CD14-positive monocyte (primary cell): Measurements from ENCODE around the gene ACAP3. TPM values are rescaled to one million over a fixed set of nuclear protein-coding genes. Genes with fewer than 3 reads are reported as not detected.

Experiments
- DNase-seq, 3 donors: peaks; one replicate each; pipeline ENCODE4 v3.0.0-alpha.2; 2011 to 2022
- H2AFZ ChIP-seq: 2 replicates; pipeline ENCODE4 v1.6.0; 2012; ENCODE audit warnings: mild to moderate bottlenecking, low read depth, low read length, inconsistent platforms; ENCODE audit not compliant: insufficient read depth, poor library complexity, severe bottlenecking
- H3K27ac ChIP-seq, 2 donors: 1 replicate in 1 of 2; 2 replicates in 1 of 2; pipeline ENCODE4 v1.5.1; 2012 to 2013; ENCODE audit warnings: low read length in 2 of 2, control low read depth in 1 of 2, inconsistent platforms in 1 of 2, low read depth in 1 of 2, mild to moderate bottlenecking in 1 of 2
- H3K27me3 ChIP-seq, 2 donors: one replicate each; pipeline versions ENCODE4 v1.6.0 to v1.6.1; 2011 to 2013; ENCODE audit warnings: low read length in 2 of 2; ENCODE audit not compliant: control insufficient read depth in 2 of 2, insufficient read depth in 2 of 2
- H3K36me3 ChIP-seq, 2 donors: replicated peaks in 1 of 2; 1 replicate in 1 of 2; 2 replicates in 1 of 2; pipeline versions ENCODE4 v1.5.1 to v1.6.1; 2012 to 2013; ENCODE audit warnings: low read length in 2 of 2, control low read depth in 1 of 2, inconsistent platforms in 1 of 2, mild to moderate bottlenecking in 1 of 2; ENCODE audit not compliant: insufficient read depth in 2 of 2, control insufficient read depth in 1 of 2
- H3K4me1 ChIP-seq, 2 donors: 1 replicate in 1 of 2; 2 replicates in 1 of 2; pipeline versions ENCODE4 v1.5.1 to v1.6.1; 2012 to 2013; ENCODE audit warnings: low read length in 2 of 2, control low read depth in 1 of 2, inconsistent platforms in 1 of 2, mild to moderate bottlenecking in 1 of 2, moderate library complexity in 1 of 2; ENCODE audit not compliant: insufficient read depth in 2 of 2, control insufficient read depth in 1 of 2
- H3K4me2 ChIP-seq: replicated peaks from 2 replicates; pipeline ENCODE3; 2012; ENCODE audit warnings: low read length, moderate library complexity, mild to moderate bottlenecking; ENCODE audit not compliant: poor library complexity, severe bottlenecking; ENCODE audit errors: extremely low read depth
- H3K4me3 ChIP-seq, 3 experiments: fragments of 200-600 bp in 1 of 3; sonication (generic) in 1 of 3; replicated peaks in 1 of 3; 1 replicate in 2 of 3; 2 replicates in 1 of 3; pipeline ENCODE4 v1.5.1; 2011 to 2013; ENCODE audit warnings: low read length in 3 of 3, mild to moderate bottlenecking in 3 of 3, control low read depth in 2 of 3, low read depth in 2 of 3, inconsistent platforms in 1 of 3, moderate library complexity in 1 of 3
- H3K79me2 ChIP-seq: 2 replicates; pipeline ENCODE4 v1.6.0; 2012; ENCODE audit warnings: mild to moderate bottlenecking, control low read depth, inconsistent platforms, low read length, moderate library complexity; ENCODE audit not compliant: insufficient read depth
- H3K9ac ChIP-seq: 2 replicates; pipeline ENCODE4 v1.6.0; 2017; ENCODE audit warnings: low read length, mild to moderate bottlenecking; ENCODE audit not compliant: insufficient read depth, poor library complexity, severe bottlenecking
- H3K9me3 ChIP-seq, 2 donors: replicated peaks in 1 of 2; 1 replicate in 1 of 2; 2 replicates in 1 of 2; pipeline versions ENCODE4 v1.5.1 to v1.6.1; 2012 to 2013; ENCODE audit warnings: low read length in 2 of 2, control low read depth in 1 of 2; ENCODE audit not compliant: control insufficient read depth in 1 of 2, insufficient read depth in 1 of 2
- H4K20me1 ChIP-seq: 2 replicates; pipeline ENCODE4 v1.6.0; 2012; ENCODE audit warnings: mild to moderate bottlenecking, low read length, control low read depth, moderate library complexity; ENCODE audit not compliant: insufficient read depth
- H3K27ac Mint-ChIP-seq, 7 donors: one replicate each; pipeline ENCODE4 v1.8.0; 2020; ENCODE audit warnings: mild to moderate bottlenecking in 7 of 7, mixed read lengths in 7 of 7, moderate library complexity in 6 of 7, inconsistent platforms in 2 of 7
- H3K27me3 Mint-ChIP-seq, 3 donors: one replicate each; pipeline ENCODE4 v1.8.0; 2021 to 2022; ENCODE audit warnings: low read depth in 3 of 3, mild to moderate bottlenecking in 3 of 3, mixed read lengths in 3 of 3, moderate library complexity in 3 of 3, inconsistent platforms in 1 of 3
- H3K36me3 Mint-ChIP-seq, 2 donors: one replicate each; pipeline ENCODE4 v1.8.0; 2020; ENCODE audit warnings: mixed read lengths in 2 of 2, inconsistent platforms in 1 of 2, mild to moderate bottlenecking in 1 of 2
- H3K4me1 Mint-ChIP-seq: one replicate; pipeline ENCODE4 v1.8.0; 2020; ENCODE audit warnings: mild to moderate bottlenecking, mixed read lengths
- H3K4me3 Mint-ChIP-seq, 2 donors: one replicate each; pipeline ENCODE4 v1.8.0; 2020; ENCODE audit warnings: mild to moderate bottlenecking in 2 of 2, mixed read lengths in 2 of 2, moderate library complexity in 1 of 2
- H3K9me3 Mint-ChIP-seq, 7 donors: one replicate each; pipeline ENCODE4 v1.8.0; 2020 to 2022; ENCODE audit warnings: mixed read lengths in 7 of 7, mild to moderate bottlenecking in 6 of 7, moderate library complexity in 6 of 7, inconsistent platforms in 2 of 7
- WGBS: methylation state at CpG from one replicate; pipeline ENCODE4 v1.1.5; 2013; ENCODE audit warnings: missing lambda C conversion rate; ENCODE audit not compliant: insufficient coverage; 5-methylcytosine and 5-hydroxymethylcytosine counted together
- intact Hi-C, 2 donors: fragments of 100-400 bp; cut with micrococcal nuclease; formaldehyde crosslinking; loops; one replicate each; pipeline versions ENCODE4 v1.15.0 to v1.15.1; 2023
- polyA plus RNA-seq, 3 donors: library from polyadenylated mRNA; depleted of rRNA in 1 of 3; unstranded in 2 of 3; stranded (reverse) in 1 of 3; fragments of 300-500 nt in 2 of 3; fragments of >200 nt in 1 of 3; fragmentation: Illumina TruSeq in 2 of 3; gene quantifications; 1 replicate in 2 of 3; 2 replicates in 1 of 3; pipeline ENCODE4 v1.2.3, GENCODE V29; 2012 to 2021
- TF ChIP-seq, protein P1 (sequence below): fragments of 200-600 bp; IDR thresholded peaks from one replicate; pipeline ENCODE4 v1.8.0; 2022; ENCODE audit warnings: antibody characterized with exemption, mild to moderate bottlenecking

ACAP3 gene
- polyA plus RNA-seq, 3 donors = 3.5 to 132 (median 4.0) TPM

DNA sequence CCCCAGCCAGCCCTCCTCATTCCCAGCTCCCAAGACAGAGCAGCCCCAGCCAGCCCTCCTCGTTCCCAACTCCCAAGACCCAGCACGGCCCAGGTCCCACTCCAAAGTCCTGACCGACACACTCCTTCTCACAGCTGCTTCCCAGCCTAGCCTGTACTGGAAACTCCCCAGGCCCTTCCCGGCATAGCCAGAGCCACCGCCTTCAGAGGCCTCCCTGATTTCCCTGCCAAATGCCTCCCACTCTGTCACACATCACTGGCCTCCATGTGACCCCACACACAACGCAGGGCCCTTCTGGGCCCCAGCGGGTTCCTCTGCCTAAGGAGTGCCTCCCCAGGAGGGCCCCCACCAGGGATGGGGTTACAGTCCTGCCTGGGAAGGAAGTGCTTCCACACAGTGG, 36.9 kb downstream of the ACAP3 start:
- 97% methylated on average over 7 of the region's 7 CpGs for WGBS
- Histone ChIP-seq H3K79me2 (peaks cover 70% of the 10 kb centered on the region), H3K4me3 (no peak overlapping the region), H2AFZ (no peak overlapping the region), H4K20me1 (peaks cover 65% of the 10 kb centered on the region), H3K4me1 (peaks cover 29 to 30% of the 10 kb centered on the region in 2 donors), H3K9me3 (no peaks in the 10 kb centered on the region), H3K36me3 (peaks cover 24 to 25% of the 10 kb centered on the region in 2 donors), H3K27ac (peak overlapping the region in 1 of 2 donors; percentile 40), H3K9ac (peak overlapping the region; percentile 13), H3K4me2 (no peak overlapping the region), H3K27me3 (no peaks in the 10 kb centered on the region)
- Mint-ChIP-seq H3K36me3 (peaks cover 31 to 47% of the 10 kb centered on the region in 2 donors), H3K27ac (peak overlapping the region in 4 of 7 donors; percentile 34 to 77 (median 64)), H3K4me3 (no peak overlapping the region), H3K4me1 (peaks cover 39% of the 10 kb centered on the region), H3K27me3 (peaks cover 0 to 1% (median 0%) of the 10 kb centered on the region in 3 donors), H3K9me3 (no peaks in the 10 kb centered on the region)
- TF ChIP-seq, protein P1, sequence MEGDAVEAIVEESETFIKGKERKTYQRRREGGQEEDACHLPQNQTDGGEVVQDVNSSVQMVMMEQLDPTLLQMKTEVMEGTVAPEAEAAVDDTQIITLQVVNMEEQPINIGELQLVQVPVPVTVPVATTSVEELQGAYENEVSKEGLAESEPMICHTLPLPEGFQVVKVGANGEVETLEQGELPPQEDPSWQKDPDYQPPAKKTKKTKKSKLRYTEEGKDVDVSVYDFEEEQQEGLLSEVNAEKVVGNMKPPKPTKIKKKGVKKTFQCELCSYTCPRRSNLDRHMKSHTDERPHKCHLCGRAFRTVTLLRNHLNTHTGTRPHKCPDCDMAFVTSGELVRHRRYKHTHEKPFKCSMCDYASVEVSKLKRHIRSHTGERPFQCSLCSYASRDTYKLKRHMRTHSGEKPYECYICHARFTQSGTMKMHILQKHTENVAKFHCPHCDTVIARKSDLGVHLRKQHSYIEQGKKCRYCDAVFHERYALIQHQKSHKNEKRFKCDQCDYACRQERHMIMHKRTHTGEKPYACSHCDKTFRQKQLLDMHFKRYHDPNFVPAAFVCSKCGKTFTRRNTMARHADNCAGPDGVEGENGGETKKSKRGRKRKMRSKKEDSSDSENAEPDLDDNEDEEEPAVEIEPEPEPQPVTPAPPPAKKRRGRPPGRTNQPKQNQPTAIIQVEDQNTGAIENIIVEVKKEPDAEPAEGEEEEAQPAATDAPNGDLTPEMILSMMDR = no peak
- no peak for DNase-seq
- intact Hi-C loops = no loop called here

DNA sequence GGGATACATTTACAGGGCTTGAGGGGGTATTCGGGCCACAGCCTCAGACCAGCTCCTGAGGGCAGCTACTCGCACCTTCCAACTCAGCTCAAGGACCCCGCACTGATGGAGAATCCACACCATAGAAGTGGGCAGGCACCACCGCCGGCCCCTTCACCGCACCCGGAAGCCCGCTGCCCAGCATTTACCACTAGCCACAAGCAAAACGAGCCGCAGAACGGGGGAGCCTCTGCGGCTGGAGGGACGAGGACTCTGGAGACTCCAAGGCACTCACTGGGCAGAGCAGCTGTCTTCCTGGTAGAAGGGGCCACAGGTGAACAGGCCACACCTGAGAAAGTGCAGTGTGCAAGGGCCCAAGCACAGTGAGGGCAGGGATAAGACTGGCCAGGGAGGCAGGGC, 39.4 kb downstream of the ACAP3 start:
- Histone ChIP-seq H3K36me3 (peaks cover 46 to 49% of the 10 kb centered on the region in 2 donors), H4K20me1 (peaks cover 88% of the 10 kb centered on the region), H3K79me2 (peaks cover 82% of the 10 kb centered on the region), H3K4me1 (peaks cover 21 to 22% of the 10 kb centered on the region in 2 donors), H3K9ac (no peak overlapping the region), H3K4me2 (no peak overlapping the region), H2AFZ (no peak overlapping the region), H3K9me3 (no peaks in the 10 kb centered on the region), H3K27ac (no peak overlapping the region), H3K4me3 (no peak overlapping the region), H3K27me3 (no peaks in the 10 kb centered on the region)
- peak overlapping the region in 3 of 7 donors; percentile 21 to 58 (median 38) for H3K27ac Mint-ChIP-seq
- H3K9me3 Mint-ChIP-seq = no peaks in the 10 kb centered on the region
- no peak overlapping the region for H3K4me3 Mint-ChIP-seq
- peaks cover 43 to 69% of the 10 kb centered on the region in 2 donors for H3K36me3 Mint-ChIP-seq
- WGBS = 98% methylated on average over 11 of the region's 13 CpGs
- intact Hi-C loops = no loop called here
- no peak for DNase-seq
- TF ChIP-seq, protein P1 = no peak
- peaks cover 35% of the 10 kb centered on the region for H3K4me1 Mint-ChIP-seq
- peaks cover 0 to 1% (median 0%) of the 10 kb centered on the region in 3 donors for H3K27me3 Mint-ChIP-seq
